HG03108 (cell line): ENCODE data around the gene TPPP.
"Not testable (repeated sequence)": the region's sequence is repeated elsewhere in the genome, so short reads cannot be mapped to it uniquely, and the experiment has no call there.

Experiments
- ATAC-seq: cut with Tn5 transposase; IDR thresholded peaks from one replicate; pipeline ENCODE4 v1.9.1; 2021; ENCODE audit warnings: moderate library complexity; ENCODE audit not compliant: unreplicated experiment

The TPPP gene

DNA sequence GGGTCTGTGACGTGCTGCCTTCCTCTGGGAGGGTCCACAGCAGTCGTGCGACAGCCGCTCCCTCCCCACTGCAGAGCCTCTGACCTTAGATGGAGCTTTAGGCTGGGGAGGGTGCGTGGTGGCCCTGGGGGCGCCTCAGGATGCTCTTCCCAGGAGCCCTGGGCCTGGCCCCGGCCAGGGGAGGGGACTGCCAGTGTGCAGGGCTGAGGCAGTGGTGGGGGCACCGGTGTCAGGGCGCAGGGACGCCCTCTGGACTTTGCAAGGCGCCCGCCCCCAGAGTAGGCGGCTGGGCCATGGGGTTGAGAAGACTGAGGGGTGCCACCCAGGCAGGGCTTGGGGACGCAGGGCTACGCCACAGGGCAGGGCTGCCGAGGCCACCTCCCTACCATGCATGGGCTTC, 14.6 kb downstream of the TPPP start:
- ATAC-seq, result not testable (repeated sequence)

DNA sequence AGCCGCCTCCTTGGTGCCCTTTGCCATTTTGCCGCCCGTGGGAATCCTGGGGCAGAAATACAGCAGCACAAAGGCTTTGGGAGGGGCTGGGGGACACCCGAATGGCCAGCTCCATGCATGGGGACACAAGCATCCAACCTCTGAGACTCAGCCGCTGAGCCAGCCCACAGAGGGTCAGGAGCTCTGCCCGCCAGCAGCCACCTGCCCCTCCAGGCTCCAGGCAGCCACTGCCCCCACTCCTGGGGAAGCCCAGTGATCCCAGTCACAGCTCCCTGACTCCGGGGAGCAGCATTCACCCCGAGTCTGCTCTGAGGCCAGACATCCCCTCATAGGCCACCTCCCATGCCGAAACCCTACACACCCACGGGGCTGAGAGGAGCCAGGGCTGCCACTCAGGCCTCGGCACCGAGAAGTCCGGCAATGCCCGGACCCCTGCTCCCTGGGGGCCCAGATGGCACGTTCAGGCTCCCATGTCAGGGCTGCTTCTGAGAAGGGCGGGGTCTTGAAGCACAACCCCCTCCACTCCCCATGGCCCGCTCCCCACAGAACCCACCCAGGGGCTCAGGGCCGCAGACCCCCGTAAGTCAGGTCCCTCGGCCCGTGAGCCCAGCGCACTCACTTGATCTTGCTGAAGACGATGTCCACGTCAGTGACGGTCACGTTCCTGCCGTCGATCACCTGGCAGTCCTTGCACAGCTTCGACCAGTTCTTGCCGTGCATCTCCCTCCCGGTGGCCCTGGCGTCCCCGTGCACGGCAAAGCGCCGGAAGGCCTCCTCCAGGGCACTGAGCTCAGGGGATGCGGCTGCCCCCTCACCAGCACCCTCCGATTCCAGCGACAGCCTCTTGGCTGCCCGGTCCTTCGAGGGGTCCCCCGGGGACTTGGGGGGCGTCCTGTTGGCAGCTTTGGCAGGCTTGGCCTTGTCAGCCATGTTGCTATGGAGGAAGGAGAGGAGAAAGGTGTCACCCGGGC, 15.7 kb downstream of the TPPP start:
- ATAC-seq, result no peak

GRCh38 chr5:676699-677076, 16.5 kb downstream of the TPPP start:
- no peak for ATAC-seq

GRCh38 chr5:675871-676698, 17.1 kb downstream of the TPPP start:
- no peak for ATAC-seq

GRCh38 chr5:675111-675870, 17.9 kb downstream of the TPPP start:
- no peak for ATAC-seq

DNA sequence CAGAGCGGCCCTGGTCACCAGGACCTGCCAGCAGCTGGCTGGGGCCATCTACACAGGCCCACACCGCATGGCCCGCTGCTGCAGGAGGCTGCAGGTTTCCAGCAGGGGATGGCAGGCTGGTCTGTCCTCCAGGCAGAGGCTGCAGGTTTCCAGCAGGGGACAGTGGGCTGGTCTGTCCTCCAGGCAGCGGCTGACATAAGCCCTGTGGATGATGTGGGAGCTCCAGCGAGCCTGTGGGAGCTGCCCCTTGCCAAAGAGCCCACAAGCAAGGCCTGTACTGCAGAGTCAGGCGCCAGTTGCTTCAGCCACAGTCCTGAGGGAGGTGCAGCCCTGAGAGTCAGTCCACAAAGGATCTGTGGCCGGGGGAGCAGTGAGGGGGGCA, 18.5 kb downstream of the TPPP start:
- no peak for ATAC-seq

DNA sequence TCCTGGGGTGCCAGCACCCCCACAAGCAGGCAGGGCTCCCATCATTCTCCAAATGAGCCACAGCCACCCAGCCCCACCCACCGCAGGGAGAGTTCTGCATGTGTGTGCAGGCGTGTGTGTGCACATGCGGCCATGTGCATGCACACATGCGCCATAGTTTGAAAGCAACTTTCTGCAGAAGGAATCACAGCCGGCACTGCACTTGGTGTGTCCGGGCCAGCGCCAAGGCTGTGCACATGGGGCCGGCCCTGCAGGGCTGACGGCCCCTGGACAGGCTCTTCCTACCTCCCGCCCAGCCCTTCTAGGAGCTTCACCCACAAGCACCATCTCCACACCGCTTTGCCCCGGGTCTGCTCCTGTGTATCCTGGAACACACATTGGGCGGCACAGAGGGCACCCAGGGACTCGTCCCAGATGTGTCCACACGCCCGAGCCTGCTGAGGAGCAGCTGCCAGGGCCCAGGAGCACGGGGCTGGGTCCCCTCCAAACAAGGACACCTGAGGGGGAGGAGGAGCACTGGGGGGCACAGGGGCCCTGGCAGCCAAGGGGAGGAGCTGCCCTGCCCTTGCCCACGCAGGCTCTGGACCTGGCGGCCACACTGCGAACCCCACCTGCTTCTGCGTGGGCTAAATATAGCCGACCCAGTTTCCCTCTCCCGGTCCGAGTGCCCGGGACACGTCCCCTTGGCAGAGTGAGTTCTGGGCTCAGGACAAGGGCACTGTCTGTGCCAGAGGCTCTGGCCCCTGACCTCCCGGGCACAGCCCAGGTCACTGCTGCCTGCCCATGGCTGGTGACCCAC, 19.1 kb downstream of the TPPP start:
- ATAC-seq, result no peak

DNA sequence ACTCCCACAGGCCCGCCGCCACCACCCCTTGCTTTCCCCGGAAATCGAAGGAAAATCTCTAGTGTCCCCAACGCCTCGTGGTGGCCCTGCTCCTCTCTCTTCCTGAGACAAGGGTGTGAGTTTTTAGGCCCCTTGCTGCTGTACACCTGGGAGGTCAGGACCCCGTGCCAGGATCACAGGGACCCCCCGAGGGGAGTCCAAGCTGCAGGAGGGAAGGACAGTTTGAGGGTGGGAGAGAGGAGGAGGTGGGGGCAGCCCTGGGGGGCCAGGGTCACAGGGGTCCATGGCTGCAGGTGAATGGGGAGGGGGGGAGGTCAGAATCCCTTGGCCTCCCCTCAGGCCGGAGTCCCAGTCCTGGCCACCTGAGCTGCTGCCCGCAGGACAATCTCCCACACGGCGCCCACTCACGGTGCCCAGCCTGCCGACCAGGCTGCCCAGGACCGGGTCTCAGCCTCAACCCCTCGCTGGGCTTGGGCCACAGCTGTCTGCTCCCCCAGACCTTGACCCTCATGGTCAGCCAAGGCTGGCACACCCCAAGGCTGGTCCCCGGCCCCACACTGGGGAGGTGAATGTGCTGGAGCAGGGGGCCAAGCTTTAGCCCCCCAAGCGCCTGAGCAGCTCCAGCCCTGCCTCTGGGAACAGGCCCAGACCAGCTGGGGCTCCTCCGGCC, 19.9 kb downstream of the TPPP start:
- ATAC-seq, result no peak

DNA sequence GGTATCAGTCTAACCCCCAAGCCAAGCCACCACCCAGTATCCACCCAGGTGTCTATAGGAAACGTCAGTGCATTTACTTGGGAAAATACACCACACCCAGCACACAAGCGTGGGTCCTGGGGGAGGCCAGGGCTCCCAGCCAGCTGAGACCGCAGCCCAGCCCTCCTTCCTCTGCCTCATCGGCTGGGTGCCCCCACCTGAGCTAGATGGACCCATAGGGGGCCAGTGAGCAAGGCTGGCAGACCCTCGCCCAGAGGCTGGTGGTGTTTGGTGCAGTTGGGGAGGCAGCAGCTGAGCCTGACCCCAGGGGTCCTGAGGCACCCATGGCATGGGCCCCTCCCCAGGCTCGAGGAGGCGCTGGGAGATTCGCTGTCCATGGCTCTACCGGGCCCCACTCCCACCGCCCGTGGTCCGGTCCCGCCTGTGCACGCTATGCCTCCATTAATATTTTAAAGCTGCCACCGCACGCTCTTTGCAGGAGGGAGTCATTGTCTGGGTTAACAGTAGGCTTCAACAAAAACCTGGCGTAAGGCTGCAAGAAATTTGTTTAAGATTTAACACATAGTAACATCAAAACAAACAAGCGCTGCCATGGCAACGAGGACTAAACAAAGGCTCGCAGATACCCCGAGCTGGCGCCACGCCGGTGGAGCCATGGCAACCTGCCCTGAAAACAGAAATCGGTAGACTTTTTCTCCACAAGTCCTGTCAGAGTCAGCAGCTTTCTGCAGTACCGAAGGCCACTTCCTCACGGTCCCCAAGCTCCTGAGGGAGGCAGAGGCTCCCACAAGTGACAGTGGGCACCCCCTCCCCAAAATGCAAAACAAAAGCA, 20.6 kb downstream of the TPPP start:
- ATAC-seq, result no peak

- no peak for ATAC-seq
Measured at GRCh38 chr5:671459-672328, 21.5 kb downstream of the TPPP start.

DNA sequence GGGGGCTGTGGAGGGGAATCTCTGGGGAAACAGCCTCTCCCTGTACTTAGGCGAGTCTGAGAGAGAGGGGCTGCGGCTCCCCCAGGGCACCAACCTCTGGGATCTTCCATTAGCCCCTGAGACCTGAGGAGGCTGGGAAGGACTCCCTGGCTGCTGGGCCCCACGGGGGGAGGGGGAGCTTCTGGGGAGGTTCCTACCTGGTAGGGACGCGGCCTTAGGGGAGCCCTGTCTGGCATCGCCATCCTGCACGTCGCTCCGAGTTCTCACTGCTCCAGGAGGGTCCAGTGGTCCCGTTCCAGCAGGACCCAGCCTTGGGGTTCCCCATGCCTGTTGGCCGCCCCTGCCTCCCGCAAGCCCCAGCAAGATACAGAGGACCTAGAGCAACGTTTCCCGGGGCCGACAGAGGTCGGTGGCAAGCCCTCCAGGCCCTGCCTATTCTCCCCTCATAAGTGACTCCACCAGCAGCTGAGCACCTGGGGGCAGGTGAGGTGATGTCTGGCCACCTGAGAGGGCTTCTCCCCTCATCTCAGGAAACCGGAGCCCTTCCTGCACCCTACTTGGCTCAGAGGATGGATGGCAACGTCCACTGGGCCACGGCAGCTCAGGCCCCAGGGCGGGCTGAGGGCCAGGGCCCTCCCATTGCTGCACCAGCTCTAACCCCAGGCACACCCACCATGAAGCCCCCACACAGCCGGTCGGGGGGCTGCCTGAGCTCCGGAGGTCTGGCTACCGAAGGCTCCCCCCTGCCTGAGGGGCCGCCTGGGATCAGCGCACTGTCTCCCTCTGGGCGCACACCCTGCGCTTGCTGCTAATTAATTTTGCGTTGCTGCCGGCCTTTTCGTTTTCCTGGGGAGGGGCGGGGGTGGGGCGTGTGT, 22.5 kb downstream of the TPPP start:
- no peak for ATAC-seq

GRCh38 chr5:669842-670395, 23.2 kb downstream of the TPPP start:
- no peak for ATAC-seq

DNA sequence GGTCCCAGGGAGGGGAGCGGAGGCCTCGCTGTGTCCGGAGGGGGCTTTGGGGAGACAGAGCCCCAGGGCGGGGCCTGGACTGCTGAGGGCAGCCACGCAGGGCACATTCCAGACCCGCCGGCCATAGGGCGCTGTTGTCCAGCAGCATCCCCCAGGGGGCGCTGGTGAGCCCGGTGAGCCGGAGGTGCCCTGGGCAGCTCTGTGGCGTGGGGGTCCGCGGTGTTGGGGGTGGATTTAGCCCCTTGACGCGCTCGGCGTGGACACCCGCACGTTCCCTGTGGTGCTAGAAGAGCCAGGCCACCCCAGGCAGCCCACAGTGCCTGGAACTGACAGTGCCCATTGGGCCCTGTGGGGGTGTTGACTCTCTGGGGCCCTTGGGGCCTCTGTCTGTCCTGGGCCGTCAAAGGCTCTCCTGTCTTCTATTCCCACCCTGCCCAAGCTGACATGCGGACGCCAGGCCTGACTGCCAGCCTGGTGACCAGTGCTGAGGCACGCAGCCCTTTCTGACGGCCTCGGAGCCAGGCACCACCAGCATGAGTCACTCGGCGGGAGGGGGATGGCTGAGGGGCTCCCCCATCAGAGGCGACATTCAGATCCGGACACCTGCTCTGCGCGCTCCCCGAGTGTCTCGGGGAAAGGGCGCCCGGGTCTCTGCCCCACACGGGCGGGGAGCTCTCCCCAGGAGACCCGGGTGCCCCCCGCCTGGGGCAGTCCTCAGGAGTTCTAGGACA, 23.9 kb downstream of the TPPP start:
- ATAC-seq, result no peak

DNA sequence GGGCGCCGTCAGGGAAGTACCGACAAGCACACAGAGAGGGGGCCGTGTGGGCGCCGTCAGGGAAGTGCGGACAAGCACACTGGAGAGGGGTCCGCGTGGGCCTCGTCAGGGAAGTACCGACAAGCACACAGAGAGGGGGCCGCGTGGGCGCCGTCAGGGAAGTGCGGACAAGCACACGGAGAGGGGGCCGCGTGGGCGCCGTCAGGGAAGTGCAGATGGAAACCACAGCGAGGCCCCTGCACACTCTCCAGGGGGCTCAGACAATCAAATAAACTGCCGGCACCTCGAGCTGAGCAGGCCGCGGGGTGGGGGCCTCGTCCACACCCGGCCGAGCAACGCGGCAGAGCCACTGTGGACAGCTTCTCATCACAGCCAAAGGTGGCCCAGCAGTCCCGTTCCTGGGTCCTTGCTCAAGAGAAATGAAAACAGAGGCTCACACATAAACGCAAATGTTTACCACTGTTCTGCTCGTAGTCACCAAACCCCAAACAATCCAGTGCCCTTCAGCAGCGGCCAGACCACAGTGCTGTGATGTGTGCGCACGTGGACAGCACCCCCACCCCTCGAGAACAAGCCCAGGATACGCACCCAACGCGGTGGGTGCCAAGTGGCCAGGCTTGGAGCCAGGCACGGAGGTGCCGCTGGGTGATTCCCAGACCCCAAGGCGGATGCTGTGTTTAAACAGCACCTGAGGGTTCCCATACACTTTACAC, 24.7 kb downstream of the TPPP start:
- ATAC-seq, result no peak

DNA sequence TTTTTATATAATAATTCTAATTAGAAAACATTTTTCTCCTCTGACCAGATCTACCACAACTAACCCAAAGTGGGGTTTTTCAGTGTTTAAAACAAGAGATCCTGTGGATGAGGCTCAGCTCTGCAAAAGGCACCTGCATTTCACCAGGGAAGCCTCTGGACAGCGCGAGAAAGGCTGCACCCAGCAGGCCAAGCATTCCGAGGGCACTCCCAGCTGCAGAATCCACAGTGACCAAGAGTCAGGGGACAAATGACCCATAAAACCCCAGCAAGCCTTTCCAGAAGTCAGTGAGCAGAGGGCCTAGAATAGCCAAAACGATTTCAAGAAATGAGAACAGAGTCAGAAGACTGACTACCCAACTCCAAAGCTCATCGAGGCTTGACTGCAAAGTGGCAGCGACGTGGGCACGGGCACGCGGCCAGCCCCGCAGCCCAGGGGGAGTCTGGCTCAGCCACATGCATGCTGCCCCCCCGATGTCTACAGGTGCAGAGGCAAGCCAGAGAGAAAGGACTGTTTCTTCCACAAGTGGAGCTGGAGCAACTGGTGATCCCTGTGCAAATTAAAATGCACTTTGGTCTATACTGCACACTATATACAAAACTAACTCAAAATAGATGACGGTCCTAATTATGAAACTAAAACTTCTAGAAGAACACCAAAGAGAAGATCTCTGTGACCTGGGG, 26.2 kb downstream of the TPPP start:
- no peak for ATAC-seq
